HPDE6-E6E7 (cell line): Measurements from ENCODE around the gene TYW1.
"Not testable (repeated sequence)": the region's sequence is repeated elsewhere in the genome, so short reads cannot be mapped to it uniquely, and the experiment has no call there.

Experiments used
- DNase-seq: peaks from one replicate; pipeline ENCODE4 v3.0.0; 2011; ENCODE audit warnings: missing footprints; ENCODE audit errors: extremely low spot score

The TYW1 gene

DNA sequence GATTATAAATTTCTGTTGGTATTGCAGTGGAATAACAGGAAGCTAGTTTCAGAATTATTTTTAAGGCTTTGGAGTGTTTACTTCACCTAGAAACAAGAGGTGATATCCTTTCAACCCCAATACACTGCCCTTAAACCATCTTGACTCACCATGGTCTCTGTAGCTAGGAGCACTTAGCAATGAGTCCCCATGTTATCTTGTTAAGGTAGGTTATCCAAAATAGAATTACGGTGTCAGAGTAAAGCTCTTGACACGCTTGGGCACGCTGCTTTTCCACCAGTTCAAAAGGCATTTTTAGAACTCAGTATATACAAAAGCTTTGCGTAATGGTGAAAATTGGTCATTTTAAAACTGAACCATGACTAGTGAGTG lies 46.9 kb downstream of the TYW1 start:
- not testable (repeated sequence) for DNase-seq

DNA sequence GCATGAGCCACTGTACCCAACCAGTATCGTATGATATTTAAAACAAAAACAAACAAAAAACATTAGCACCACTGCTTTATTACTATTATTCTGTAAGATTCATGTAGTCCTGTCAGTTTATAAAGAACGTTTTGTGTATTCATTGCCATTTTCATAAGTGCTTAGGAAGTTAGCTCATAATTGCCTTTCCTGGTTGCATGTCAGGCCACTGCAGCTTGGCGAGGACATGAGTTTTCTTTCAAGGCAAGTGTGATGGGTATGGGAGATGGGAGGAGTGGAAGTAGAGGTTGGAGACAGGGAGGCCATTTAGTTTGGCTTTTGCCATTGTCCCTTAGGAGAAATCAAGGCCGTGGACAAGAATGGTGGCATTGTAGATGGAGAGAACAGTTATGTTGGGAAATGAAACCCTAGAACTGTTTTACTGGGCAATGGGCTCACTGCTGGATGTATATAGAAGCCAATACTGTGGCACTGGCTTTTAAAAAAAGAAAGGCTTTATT lies 48.9 kb downstream of the TYW1 start:
- DNase-seq: no peak

DNA sequence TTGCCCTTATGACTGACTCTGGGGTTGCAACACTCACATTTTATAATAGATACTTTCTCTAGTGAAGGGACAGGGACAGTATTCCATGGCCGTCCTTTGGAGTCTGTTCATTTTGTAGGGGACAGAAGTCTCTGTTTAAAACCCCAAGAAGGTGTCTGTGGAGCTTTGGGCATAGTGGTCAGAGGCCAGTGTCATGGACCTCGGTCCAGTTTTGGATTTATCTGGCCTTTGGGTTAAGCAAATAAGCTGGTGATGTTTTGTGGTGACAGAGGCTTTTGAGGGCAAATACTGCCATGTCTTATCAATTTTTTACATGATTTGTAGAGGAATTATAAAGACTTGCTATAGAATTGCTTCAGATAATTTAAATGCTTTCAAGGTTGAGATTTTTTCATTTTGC lies 50.2 kb downstream of the TYW1 start:
- DNase-seq: not testable (repeated sequence)

GRCh38 chr7:67049908-67050307 lies 53.3 kb downstream of the TYW1 start:
- not testable (repeated sequence) for DNase-seq

DNA sequence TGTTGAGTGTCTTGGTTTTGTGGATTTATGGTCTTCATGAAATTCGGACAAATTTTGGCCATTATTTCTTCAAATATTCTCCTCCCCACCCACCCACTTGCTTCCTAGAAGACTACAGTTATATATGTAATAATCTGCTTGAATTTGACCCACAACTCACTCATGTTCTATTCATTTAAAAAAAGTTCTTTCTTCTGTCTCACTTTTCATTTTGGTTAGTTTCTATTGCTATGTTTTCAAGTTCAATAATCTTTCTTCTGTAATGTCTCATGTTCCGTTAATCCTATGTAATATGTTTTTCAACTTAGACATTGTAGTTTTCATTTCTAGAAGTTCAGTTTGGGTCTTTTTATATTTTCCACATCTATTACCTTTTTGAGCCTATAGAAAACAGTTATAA lies 55.5 kb downstream of the TYW1 start:
- not testable (repeated sequence) for DNase-seq

- DNase-seq: no peak
Observed at GRCh38 chr7:67056683-67057082, 60.0 kb downstream of the TYW1 start.

GRCh38 chr7:67061321-67061720 lies 64.7 kb downstream of the TYW1 start:
- not testable (repeated sequence) for DNase-seq

DNA sequence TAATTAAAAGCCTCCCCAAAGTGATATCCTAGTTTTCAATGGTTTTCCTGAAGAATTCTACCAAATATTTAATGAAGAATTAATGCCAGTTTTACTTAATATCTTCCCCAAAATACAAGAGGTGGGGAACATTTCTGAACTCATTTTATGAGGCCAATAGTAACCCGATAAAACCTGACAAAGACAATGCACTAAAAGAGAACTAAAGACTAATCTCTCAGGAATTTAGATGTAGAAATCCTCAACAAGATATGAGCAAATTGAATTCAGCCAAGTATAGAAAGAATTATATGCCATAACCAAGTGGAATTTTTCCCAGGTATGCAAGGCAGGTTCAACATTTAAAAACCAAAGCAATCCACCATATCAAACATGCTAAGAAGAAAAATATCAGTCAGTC lies 66.2 kb downstream of the TYW1 start:
- DNase-seq: not testable (repeated sequence)

GRCh38 chr7:67066950-67067622 lies 70.5 kb downstream of the TYW1 start:
- DNase-seq: not testable (repeated sequence)

- DNase-seq: not testable (repeated sequence)
Observed at GRCh38 chr7:67076120-67076519, 79.5 kb downstream of the TYW1 start.

GRCh38 chr7:67082880-67083279 lies 86.2 kb downstream of the TYW1 start:
- not testable (repeated sequence) for DNase-seq

DNA sequence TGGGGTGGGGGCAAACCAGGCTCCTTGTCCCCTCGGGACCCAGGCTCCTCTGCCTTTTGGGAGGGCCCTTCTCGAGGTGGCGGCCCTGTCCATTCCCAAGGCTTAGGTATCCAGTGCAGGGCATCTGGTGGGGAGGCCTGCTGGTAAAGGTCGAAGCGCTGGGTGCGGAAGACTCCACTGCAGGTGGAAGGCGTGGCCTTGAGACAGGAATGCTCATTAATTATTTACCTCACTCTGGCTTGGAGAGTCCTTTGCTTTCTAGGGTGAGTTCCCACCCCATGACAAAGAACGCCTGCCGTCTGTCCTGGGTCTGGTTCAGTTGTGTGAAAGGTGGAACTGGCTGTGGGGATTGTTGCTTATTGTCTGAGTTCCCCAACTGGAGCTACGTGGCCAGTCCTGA lies 92.6 kb downstream of the TYW1 start:
- DNase-seq: not testable (repeated sequence)

- not testable (repeated sequence) for DNase-seq
Observed at GRCh38 chr7:67091053-67091452, 94.4 kb downstream of the TYW1 start.

- DNase-seq: not testable (repeated sequence)
Observed at GRCh38 chr7:67098031-67098430, 101.4 kb downstream of the TYW1 start.

GRCh38 chr7:67099406-67099805 lies 102.8 kb downstream of the TYW1 start:
- DNase-seq: not testable (repeated sequence)

DNA sequence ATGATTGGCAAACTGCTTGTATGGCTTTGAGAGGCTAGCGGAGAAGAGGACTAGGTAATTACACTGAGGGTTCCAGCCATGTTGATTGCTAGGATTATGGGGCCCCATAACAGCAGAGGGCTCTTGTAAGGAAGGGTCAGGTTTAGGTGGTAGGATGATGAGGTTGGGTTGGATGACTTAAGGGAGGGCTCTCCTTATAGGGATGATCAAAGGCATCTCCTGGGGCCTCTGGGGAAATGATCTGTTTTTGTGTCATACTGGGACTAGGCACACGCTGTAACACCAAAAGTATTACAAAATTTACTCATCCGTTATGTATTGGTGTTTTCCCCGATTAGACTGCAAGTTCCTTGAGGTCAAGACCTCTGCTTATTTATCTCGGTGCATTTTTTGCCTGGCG lies 103.4 kb downstream of the TYW1 start:
- not testable (repeated sequence) for DNase-seq

DNA sequence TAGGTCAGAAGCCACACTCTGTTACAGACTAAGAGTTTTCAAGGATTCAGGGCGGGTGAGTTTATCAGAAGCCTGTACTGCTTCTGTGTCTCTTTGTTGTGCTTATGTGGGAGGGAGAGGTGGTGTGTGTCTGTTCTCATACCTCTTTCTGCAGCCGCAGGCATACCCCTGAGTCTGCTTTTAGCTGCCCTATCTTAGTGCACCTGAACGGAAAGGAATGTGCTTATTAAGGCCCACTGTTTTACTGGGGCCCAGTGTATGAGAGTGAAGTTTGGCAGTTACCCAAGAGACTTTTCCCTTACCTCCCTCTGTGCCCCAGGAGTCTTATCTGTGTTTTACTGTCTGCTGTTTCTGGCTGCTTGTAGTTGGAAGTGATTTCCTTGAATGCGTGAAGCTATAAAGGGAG lies 104.3 kb downstream of the TYW1 start:
- DNase-seq: no peak

GRCh38 chr7:67104937-67105336 lies 108.3 kb downstream of the TYW1 start:
- not testable (repeated sequence) for DNase-seq

DNA sequence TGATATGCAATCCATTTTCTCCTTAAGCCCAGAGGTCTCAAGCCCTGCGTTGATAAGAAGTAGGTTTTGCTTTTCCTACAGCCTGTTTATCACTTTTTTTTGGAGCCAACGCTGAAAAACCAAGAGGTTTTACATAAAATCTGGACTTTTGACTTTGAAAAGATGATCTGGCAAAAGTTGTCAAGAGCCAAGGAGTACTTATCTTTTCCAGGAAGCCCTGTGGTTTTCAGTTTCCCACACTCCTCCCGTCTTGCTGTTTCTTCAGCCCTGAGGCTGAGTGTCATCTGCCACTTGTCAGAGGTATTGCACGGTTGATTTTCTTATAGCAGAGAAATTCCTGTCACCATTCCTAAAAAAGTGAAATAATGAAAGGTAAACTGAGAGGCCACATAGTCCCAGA lies 108.7 kb downstream of the TYW1 start:
- DNase-seq: no peak

DNA sequence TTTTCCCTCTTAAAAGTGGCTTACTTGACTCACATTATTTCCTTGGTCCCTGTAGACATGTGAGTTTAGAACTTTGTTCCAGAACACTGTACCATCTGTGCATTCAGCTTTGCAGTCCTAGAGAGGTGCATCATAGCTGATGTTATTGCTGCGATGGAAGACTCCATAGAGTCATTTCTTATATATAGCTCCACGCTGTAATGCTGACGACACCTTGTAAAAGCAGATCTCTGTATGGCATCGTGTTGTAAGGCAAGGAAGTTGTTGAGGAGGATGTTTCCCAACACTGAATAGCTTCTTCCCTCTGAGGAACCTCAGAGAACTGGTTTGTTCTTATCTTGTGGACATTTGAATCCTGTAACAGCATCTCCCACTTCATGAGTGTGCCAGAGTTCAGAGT lies 109.6 kb downstream of the TYW1 start:
- DNase-seq: not testable (repeated sequence)

- DNase-seq: not testable (repeated sequence)
Observed at GRCh38 chr7:67111342-67111741, 114.7 kb downstream of the TYW1 start.

- not testable (repeated sequence) for DNase-seq
Observed at GRCh38 chr7:67114483-67115246, 118.0 kb downstream of the TYW1 start.

DNA sequence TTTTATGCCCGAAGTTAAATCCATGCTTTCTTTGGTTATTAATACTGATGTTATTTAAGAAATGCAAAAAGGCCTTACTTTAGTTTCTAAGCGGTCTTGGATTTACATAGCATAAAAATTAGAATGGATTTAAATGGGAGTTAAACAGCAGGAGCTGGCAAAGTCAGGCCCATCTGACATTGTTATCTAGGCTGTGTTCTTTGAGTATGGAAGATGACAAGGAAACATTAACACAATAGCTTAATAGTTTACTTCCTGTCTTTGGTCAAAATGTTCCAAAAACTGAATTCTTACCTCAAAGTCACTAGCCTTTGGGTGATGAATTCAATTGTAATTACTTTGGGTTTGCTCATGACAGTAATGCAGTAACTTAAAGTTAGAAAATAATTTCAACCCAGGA lies 123.9 kb downstream of the TYW1 start:
- not testable (repeated sequence) for DNase-seq
